GM18526 (cell line): ENCODE results near the gene C19orf85.

Experiments
- POLR2A ChIP-seq: IDR thresholded peaks from 3 replicates; pipeline ENCODE4 v1.6.1; 2011; ENCODE audit not compliant: insufficient read length; ENCODE audit errors: extremely low read depth

C19orf85 gene

DNA sequence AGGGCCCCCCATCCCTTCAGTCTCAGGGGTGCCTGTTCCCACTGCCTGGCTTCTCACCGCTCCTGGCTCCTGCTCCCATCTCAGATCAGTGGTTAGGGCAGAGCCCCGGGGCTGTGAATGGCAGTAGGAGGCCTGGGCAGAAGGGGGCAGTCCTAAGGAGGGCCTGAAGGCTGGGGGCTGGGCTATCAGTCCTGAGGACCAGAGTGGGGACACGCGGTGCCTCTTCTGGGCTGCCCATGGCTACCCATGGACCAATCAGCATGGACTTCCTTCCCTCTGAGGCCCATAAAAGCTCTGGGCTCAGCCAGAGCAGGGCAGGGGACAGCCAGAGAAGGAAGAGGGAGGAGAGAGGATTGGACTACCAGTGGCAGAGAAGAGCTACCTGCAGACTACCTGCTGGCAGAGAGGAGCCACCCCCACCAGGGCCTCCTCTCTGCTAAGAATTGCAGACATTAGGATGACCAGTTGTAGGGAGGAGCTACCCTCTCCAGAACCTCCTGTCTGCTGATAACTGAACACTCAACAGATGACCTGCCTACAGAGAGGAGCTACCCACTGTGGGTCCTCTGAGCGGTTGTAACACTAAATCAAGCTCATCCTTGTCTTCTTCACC is 44.8 kb downstream of the C19orf85 start:
- no peak for TF ChIP-seq POLR2A

DNA sequence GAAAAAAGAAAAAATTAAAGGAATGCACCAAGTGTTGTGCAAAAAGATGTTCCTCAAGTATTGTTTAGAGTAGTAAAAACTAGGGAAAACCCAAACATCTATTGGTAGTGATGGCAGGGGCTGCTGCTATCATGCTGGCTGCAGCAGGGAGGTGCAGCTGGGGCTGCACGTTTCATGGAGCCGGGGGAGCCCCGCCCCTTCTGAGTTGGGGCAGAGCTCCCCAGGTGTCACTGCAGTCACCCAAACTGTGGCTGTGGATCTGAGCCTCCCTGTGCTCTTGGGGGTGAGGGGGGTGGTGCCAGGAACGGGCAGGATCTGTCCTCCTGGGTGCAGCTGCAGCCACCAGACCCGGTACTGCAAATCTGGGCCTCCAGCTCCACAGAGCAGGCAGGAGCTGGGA is 45.4 kb downstream of the C19orf85 start:
- no peak for TF ChIP-seq POLR2A

DNA sequence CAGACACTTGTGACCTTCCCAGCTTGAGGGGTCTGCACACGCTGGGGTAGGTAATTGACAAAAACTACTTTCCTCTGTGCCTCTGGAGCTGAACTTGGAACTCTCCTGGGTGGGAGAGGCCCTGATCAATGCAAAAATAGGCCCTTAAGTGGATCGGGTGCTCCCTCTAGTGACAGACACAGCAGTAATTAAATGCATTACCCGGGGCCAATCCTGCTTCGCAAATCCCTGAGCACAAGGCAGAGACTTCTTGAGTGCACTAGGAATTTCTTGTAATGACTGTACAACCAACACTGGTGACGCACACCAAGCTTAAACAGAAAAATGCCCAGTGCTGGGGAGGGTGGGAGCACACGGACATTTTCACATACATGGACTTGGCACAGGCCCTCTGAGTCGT is 46.4 kb downstream of the C19orf85 start:
- TF ChIP-seq POLR2A = no peak
